Measurements from ENCODE around the gene ZNF416. TPM values are rescaled to one million over a fixed set of nuclear protein-coding genes. Genes with fewer than 3 reads are reported as not detected.

The ZNF416 gene
- total and polyA plus RNA-seq, 4 donors: 1.7 to 4.6 (median 3.2) TPM

- peak within 1 kb of the TSS; percentile 98 for H3K4me3 ChIP-seq
- TF ChIP-seq CTCF (IDR thresholded peaks at IDR 0.05; ENCODE audit: control extremely low read depth, extremely low read depth): no peak
- ATAC-seq (ENCODE audit: insufficient read depth, low FRiP score): peak; percentile 91
- peak within 1 kb of the TSS; percentile 59 to 83 for H3K9ac ChIP-seq (ENCODE audit: insufficient read depth in 1 of 2, low read length in 2 of 2)
- H3K9me3 ChIP-seq (ENCODE audit: control insufficient read depth in 4 of 4, insufficient read depth in 3 of 4, low read length in 3 of 4): peaks cover 0 to 23% (median 11%) of the 10 kb centered on the region in 4 donors
- 0% methylated on average over 56 of the region's 56 CpGs for WGBS, 2 donors
- peaks cover 5 to 14% (median 12%) of the 10 kb centered on the region in 5 donors for H3K4me1 ChIP-seq (ENCODE audit: control insufficient read depth in 5 of 5, insufficient read depth in 5 of 5, low read length in 5 of 5)
- peaks cover 8 to 19% (median 16%) of the 10 kb centered on the region in 4 donors for H3K36me3 ChIP-seq (ENCODE audit: control insufficient read depth in 4 of 4, insufficient read depth in 4 of 4, low read length in 4 of 4)
- H3K27me3 ChIP-seq (ENCODE audit: control insufficient read depth in 3 of 3, insufficient read depth in 3 of 3, low read length in 2 of 3): no peaks in the 10 kb centered on the region
- DNase-seq: peak; percentile 91 to 96 (median 95)
- peak within 1 kb of the TSS; percentile 59 to 82 for H3K27ac ChIP-seq (ENCODE audit: low read depth in 1 of 2, low read length in 1 of 2)
Measured at GRCh38 chr19:57559404-57560025, 19.2 kb downstream of the ZNF416 start, which contains the start of gene ZNF550. ZNF550 (minus strand) TSS chr19:57559863; CDS start chr19:57559682, 181 bp downstream.

- Histone ChIP-seq H3K4me1 (ENCODE audit: control insufficient read depth in 5 of 5, insufficient read depth in 5 of 5, low read length in 5 of 5) (peaks cover 5 to 14% (median 12%) of the 10 kb centered on the region in 5 donors), H3K27ac (ENCODE audit: low read depth in 1 of 2, low read length in 1 of 2) (peak overlapping the region; percentile 59 to 67), H3K9me3 (ENCODE audit: control insufficient read depth in 4 of 4, insufficient read depth in 3 of 4, low read length in 3 of 4) (peaks cover 0 to 22% (median 9%) of the 10 kb centered on the region in 4 donors)
Measured at GRCh38 chr19:57559008-57559403, 19.7 kb downstream of the ZNF416 start.

GRCh38 chr19:57558525-57558924 is 20.2 kb downstream of the ZNF416 start:
- no peak for TF ChIP-seq CTCF (IDR thresholded peaks at IDR 0.05; ENCODE audit: control extremely low read depth, extremely low read depth)
- H3K9me3 ChIP-seq (ENCODE audit: control insufficient read depth in 4 of 4, insufficient read depth in 3 of 4, low read length in 3 of 4): peaks cover 0 to 24% (median 6%) of the 10 kb centered on the region in 4 donors
- peaks cover 5 to 14% (median 12%) of the 10 kb centered on the region in 5 donors for H3K4me1 ChIP-seq (ENCODE audit: control insufficient read depth in 5 of 5, insufficient read depth in 5 of 5, low read length in 5 of 5)
- peak overlapping the region in 1 of 2 donors; percentile 67 for H3K27ac ChIP-seq (ENCODE audit: low read depth in 1 of 2, low read length in 1 of 2)
- 37 to 44% methylated on average over 6 of the region's 6 CpGs for WGBS, 2 donors
- H3K4me3 ChIP-seq: no peak overlapping the region
- peaks cover 16 to 29% (median 24%) of the 10 kb centered on the region in 4 donors for H3K36me3 ChIP-seq (ENCODE audit: control insufficient read depth in 4 of 4, insufficient read depth in 4 of 4, low read length in 4 of 4)
- peak overlapping the region in 1 of 2 donors; percentile 83 for H3K9ac ChIP-seq (ENCODE audit: insufficient read depth in 1 of 2, low read length in 2 of 2)
- DNase-seq (no peak), ATAC-seq (ENCODE audit: insufficient read depth, low FRiP score) (no peak)
- H3K27me3 ChIP-seq (ENCODE audit: control insufficient read depth in 3 of 3, insufficient read depth in 3 of 3, low read length in 2 of 3): no peaks in the 10 kb centered on the region

More at GRCh38 chr19:57559008-57559403, 19.7 kb downstream of the ZNF416 start:
- Histone ChIP-seq H3K4me3 (peak overlapping the region; percentile 98), H3K36me3 (ENCODE audit: control insufficient read depth in 4 of 4, insufficient read depth in 4 of 4, low read length in 4 of 4) (peaks cover 12 to 24% (median 20%) of the 10 kb centered on the region in 4 donors), H3K9ac (ENCODE audit: insufficient read depth in 1 of 2, low read length in 2 of 2) (peak overlapping the region; percentile 59 to 83), H3K27me3 (ENCODE audit: control insufficient read depth in 3 of 3, insufficient read depth in 3 of 3, low read length in 2 of 3) (no peaks in the 10 kb centered on the region)
- no peak for TF ChIP-seq CTCF (IDR thresholded peaks at IDR 0.05; ENCODE audit: control extremely low read depth, extremely low read depth)
- DNase-seq (peak; percentile 16 to 24 (median 20)), ATAC-seq (ENCODE audit: insufficient read depth, low FRiP score) (no peak)
- WGBS, 2 donors: 0 to 1% methylated on average over 22 of the region's 22 CpGs
